Measurements from ENCODE around the gene SNRNP40.
"Not testable (repeated sequence)": the region's sequence is repeated elsewhere in the genome, so short reads cannot be mapped to it uniquely, and the experiment has no call there.

SNRNP40 gene

DNA sequence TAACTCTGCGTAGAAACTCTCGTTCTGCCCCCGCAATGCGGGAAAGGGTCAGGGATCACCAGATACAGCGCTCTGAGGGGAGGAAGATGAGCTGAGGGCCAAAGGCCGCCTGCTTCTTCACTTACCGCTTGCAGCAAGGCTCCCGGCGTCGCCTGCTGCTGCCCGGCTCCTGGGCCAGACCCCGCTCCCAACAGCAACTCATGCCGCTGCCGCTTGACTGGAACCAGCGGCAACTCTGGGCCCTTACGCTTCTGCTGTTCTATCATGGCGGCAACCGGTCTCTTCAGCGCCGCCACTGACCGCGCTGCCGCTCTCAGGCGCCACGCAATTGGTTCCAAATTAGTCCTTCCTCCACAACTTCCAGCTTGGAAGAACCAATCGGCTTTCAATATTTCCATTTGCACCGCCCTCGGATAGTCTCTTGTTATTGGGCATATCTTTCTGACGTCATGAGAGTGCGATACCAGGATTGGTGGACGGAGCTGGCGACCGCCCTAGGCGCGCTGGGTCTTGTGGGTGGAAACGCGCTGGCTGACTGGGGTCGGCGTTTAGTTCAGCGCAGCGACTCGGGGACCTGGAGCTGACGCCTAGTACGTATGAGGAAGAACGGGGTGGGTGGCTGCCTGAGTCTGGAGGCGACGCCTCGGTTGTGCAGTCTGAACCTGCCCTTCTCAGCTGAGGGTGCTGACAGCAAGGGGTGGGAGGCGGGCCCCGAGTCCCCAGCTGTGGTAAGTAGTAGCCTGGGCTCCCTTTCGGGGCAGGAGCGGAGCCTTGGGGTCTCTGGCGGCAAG, at the start of gene SNRNP40, which contains the start of gene ZCCHC17:
Gene SNRNP40, minus strand, starts transcription at position 303 of the 791 bp plus-strand sequence. Its CDS starts 37 bp downstream, at position 266.
Gene ZCCHC17, plus strand, starts transcription at position 547 of the 791 bp plus-strand sequence. CDS start 13,067 bp downstream, outside the sequence.
- peak; percentile 99 for DNase-seq (ENCODE audit: low read depth, low spot score)

DNA sequence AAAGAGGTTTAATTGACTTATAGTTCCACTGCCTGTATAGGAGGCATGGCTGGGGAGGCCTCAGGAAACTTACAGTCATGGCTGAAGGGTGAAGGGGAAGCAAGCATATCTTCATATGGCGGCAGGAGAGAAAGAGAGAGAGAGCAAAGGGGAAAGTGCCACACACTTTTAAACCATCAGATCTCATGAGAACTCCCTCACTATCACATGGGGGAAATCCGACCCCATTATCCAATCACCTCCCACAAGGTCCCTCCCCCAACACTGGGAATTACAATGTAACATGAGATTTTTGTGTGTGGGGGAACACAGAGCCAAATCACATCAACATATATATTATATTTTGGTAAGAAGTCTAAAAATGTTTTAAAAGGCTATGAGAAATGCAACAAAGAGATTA, 49.0 kb upstream of the SNRNP40 start:
- DNase-seq (ENCODE audit: low read depth, low spot score): no peak

DNA sequence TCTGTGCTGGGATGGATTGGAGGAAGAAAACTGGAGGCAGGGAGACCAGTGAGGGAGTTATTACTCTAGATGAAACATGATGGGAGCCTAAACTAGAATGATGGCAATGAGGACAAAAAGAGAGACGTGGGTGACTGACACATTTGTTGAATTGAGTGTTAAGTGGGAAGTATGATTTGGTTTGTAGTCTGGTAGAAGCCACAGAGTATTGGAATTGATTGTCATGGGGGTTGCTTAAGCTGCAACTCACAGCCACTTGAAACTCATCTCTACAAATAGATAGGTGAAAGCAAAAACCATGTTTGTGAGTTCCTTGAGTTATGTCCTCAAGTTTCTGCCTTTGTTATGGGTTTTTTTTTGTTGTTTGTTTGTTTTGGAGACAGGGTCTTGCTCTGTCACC, 47.9 kb upstream of the SNRNP40 start:
- DNase-seq (ENCODE audit: low read depth, low spot score): no peak

DNA sequence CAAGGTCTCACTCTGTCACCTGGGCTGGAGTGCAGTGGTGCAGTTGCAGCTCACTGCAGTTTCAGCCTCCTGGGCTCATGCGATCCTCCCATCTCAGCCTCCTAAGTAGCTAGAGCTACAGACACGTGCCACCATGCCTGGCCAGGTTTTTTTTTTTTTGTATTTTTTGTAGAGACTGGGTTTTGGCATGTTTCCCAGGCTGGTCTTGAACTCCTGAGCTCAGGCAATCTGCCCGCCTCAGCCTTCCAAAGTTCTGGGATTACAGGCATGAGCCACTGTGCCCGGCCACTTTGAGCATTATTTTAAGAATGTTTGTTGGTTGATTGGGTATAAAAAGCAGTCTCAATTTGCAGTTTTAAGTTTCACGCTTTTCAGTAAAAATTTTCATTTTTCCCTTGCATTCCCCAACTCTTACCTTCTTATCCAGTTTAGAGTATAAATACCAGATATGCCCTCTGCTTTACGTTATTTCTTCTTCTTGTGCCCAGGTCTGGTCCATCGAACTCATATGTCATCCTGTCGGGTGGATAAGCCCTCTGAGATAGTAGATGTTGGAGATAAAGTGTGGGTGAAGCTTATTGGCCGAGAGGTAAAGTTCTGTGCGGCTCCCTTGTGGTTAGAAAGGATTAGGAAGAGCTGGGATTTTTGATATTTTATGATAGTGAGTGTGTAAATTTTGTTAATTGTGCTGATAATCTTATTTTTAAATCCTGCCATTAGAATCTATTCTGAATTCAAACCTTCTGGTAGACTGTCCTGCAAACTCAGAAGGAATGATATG, 40.3 kb upstream of the SNRNP40 start:
- DNase-seq (ENCODE audit: low read depth, low spot score): no peak

DNA sequence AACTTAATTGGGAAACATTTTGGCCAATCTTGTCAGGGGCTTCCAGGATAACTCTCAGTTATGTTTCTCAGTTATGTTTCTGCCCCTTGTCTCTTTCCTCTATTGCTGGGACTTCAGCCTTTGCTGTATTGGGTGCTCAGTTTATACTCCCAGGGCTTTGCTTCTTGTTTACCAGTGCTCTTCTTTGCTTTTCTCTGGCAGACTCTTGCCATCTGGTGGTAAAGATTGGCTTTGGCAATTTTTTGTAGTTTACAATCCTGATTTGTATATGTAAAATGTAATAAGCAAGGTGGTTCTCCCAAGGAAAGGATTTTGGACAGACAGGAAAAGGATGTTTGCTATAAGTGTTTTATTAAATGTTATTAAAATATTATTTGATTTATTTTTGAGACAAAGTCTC, 38.4 kb upstream of the SNRNP40 start:
- no peak for DNase-seq (ENCODE audit: low read depth, low spot score)

DNA sequence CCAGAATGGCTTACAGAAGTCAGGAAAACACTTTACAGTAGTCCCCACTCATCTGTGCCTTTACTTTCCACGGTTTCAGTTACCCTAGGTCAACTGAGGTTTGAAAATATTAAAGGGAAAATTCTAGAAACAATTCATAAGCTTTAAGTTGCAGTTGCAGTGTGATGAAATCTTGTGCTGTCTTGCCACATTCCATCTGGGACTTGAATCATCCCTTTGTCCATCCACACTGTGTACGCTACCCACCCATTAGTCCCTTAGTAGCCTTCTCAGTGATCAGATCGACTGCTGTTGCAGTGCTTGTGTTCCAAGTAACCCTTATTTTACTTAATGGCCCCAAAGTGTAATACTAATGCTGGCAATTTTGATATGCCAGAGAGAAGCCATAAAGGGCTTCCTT, 30.8 kb upstream of the SNRNP40 start:
- no peak for DNase-seq (ENCODE audit: low read depth, low spot score)

DNA sequence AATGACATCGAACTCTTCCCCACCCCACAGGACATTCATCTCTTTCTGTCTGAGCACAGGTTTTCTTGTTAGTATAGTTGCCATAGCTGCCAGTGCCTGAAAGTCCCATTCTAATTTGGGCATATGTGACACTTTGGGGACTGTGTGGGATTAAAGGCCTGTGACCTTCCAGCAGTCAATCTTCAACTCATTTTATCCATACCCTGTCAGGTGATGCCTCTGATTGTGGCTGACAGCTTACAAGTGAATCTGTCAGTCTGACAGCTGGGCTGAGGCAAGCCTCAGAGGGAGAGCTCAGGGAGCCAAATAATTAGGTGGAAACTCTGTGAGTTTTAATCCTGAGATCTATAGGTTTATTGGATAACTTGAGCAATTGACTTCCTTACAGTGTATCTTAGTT, 29.9 kb upstream of the SNRNP40 start:
- DNase-seq (ENCODE audit: low read depth, low spot score): no peak

DNA sequence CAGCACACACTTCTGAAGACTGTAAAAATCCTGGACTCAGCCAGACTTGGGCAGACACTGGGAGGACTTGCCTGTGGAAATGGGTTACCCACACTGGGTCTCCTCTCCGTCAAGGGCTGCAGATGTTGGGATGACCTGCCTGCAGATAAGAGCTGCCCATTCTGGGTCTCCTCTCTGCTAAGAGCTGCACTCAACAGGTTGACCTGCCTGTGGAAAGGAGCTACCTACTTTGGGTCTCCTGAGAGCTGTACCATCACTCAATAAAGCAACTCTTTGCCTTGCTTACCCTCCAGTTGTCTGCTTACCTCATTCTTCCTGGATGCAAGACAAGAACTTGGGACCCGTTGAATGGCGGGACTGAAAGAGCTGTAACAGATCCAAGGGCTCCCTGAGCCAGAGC, 28.4 kb upstream of the SNRNP40 start:
- DNase-seq (ENCODE audit: low read depth, low spot score): no peak

DNA sequence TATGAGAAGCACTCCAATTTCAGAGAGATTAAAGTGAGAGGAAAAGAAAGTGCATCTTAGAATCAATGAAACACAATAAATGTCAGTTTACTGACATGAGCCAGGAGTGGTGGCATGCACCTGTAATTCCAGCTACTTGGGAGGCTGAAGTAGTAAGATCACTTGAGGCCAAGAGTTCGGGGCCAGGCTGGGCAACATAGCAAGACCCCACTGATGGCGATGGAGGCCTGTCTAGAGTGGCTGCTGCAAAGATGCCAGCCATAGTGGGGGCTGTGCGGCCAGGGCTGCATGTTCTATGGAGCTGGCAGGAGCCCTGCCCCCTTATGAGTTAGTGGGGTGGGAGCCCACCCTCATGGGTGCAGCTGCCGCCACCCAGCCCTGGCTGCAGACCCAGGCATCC, 27.5 kb upstream of the SNRNP40 start:
- no peak for DNase-seq (ENCODE audit: low read depth, low spot score)

DNA sequence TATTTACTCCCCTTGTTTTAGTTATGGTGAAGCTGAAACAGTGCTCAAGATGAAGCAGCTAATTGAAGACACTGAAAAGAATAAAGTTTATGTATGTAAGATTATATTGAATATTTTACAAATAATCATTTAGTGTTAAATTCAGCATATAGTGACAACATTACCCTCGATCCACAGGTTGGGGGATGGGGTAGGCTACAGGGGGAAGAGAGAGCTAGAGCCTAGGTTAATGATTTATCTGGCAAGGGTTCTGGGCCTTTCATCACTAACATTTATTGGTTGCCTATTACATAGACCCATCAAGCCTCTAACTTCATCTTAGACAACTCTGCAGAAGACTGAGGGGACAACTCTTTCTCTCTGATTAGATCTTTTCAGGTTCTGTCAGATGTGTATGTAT, 21.6 kb upstream of the SNRNP40 start:
- no peak for DNase-seq (ENCODE audit: low read depth, low spot score)

DNA sequence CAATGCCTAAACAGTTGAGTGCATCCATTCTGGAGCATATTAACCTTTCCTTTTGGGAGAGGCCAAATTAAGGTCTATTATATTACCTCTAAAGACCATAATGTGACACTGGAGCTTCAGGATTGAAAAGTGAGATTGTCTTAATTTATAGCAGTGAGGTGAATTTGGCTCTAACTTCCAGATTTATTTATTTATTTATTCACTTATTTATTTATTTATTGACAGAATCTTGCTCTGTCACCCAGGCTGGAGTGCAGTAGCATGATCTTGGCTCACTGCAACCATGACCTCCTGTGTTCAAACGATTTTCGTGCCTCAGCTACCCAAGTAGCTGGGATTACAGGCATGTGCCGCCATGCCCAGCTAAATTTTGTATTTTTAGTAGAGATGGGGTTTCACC, 19.3 kb upstream of the SNRNP40 start:
- DNase-seq (ENCODE audit: low read depth, low spot score): no peak

DNA sequence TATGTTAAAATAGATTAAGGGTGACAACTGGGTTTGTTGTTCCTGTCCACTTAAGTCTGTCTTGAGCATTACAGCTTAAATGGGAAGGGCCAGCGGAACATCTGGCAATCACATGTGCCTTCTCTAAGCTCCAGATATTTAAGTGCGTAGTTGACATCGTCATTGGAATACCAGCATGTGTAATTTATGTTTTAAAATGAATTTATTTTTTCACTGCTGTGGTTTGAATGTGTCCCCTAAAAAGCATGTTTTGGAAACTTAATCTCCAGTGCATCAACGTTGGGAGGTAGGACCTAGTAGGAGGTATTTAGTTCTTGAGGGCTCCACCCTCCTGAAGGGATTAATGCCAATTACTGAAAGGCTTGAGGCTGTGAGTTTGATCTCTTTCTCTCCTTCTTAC, 13.6 kb upstream of the SNRNP40 start:
- DNase-seq (ENCODE audit: low read depth, low spot score): no peak

DNA sequence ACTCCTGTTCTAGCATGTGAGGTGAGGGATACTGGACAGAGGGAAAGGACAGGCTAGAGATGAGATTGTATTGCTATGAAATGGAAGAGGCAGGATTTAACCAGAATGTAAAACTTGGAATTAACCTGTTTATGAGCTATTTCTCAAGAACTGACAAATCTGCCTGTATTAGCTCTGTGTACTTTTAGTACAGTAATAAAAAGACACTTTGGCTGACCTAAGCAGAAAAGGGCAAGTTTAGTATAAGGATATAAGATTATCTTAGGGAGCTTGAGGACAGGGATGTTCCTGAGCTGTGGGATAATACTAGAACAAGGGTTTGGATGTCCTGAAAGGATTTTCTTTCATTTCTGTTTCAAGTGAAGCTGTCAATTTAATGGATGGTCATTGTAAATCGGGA, 11.4 kb upstream of the SNRNP40 start:
- DNase-seq (ENCODE audit: low read depth, low spot score): no peak

DNA sequence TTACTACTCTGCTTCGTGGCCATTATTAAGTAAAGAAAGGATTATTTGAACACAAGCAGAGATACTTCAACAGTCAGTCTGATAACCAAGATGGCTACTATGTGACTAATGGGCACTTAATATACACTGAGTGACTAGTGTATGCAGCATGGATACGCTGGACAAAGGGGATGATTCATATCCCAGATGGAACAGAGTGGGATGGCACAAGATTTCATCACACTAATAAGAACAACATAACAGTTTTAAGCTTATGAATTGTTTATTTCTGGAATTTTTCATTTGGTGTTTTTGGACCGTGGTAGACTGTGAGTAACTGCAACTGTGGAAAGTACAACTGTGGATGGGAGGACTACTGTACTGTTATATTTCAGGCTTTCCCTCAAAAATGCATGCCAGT, 9.7 kb upstream of the SNRNP40 start:
- DNase-seq (ENCODE audit: low read depth, low spot score): no peak

DNA sequence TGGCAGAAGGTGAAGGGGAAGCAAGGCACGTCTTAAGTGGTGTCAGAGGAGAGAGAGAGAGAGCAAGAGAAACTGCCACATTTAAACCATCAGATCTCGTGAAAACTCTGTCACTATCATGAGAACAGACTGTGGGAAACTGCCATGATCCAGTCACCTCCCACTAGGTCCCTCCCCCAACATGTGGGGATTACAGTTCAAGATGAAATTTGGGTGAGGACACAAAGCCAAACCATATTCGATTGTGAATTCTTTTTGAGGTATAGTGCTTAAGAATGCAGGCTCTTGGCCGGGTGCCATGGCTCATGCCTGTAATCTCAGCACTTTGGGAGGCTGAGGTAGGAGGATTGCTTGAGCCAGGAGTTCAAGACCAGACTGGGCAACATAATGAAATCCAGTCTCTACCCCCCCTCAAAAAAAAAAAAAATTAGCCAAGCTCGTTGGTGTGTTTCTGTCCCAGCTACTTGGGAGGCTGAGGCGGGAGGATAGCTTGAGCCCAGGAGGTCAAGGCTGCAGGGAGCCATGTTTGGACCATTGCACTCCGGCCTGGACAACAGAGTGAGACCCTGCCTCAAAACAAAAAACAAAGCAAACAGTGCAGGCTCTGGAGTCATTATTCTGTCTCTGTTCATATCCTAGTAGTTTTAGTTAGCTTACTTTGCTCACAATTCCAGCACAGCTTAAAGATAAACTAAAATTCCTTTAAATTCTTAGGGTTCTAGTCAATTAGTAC, 6.3 kb upstream of the SNRNP40 start:
- DNase-seq (ENCODE audit: low read depth, low spot score): no peak

DNA sequence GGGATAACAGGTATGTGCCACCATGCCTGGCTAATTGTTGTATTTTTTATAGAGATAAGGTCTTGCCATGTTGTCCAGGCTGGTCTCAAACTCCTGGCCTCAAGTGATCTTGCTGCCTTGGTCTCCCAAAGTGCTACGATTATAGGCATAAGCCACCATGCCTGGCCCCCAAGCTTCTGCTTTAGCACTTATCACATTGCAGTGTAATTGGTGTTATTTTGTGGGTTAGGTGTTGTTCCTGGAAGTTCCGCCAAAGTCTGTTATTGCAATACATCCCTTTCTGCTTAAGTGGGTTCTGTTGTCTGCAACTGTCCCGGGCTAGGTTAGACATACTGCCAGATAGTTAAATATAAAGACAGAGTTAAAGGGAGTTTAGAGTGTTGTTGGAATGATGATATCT, 3.6 kb upstream of the SNRNP40 start:
- no peak for DNase-seq (ENCODE audit: low read depth, low spot score)

DNA sequence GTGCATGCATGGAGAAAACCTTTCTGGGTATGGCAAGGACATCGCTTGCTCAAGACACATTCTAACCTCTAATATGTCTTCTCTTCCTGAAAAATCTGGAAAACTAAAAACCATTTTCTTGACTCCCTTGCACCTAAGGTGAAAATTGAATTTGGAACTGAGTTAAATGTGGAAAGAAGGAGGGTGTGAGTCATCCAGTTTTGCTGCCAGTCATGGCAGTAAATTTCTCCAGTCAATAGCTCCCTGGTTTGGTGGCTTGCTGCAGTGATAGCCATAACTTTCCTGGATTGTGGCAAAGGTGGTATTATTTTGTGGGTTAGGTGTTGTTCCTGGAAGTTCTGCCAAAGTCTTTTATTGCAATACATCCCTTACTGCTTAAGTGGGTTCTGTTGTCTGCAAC, 2.8 kb upstream of the SNRNP40 start:
- no peak for DNase-seq (ENCODE audit: low read depth, low spot score)

DNA sequence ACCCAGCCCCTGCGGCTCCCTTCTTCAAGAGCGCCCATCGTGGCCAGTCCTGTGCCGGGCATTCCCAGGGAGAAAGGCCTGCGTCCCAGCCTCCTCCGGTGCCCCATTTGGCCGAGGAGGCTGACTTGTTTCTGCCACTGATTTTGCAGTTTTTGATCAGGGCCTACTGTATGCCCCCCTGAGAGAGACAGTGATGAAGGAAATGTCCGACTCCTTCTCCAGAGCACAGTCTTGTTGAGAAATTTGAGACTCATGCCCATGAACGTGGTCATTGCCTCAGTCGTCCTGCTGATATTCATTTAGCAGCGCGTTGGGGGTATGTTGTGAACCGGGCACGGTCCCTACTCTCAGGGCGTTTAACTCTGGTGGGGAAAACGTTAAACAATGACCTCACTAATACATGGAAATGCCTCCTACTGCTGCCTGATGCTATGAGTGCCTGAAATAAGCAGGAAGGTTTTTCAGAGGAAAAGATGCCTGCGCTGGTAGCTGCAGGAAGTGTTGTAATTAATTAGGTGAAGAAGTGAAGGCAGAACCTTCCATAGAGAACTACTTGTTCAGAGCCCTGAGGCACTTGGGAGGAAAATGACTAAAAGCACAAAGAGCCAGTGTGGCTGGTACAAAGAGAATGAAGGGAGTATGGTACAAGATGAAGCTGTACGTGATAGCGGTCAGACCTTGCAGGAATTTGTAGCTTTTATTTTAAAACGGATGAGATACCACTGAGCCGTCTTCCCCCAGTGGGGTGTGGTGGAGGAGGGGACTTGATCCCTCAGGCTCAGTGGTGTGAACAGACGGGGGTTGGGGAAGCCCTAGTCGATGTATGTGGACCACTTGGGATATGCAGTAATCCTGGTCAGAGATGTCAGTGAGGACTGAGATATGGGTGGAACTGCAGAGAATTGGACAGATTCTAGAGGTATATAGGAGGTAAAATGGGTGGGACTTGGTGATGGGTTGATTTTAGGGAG, 974 bp upstream of the SNRNP40 start:
- no peak for DNase-seq (ENCODE audit: low read depth, low spot score)

DNA sequence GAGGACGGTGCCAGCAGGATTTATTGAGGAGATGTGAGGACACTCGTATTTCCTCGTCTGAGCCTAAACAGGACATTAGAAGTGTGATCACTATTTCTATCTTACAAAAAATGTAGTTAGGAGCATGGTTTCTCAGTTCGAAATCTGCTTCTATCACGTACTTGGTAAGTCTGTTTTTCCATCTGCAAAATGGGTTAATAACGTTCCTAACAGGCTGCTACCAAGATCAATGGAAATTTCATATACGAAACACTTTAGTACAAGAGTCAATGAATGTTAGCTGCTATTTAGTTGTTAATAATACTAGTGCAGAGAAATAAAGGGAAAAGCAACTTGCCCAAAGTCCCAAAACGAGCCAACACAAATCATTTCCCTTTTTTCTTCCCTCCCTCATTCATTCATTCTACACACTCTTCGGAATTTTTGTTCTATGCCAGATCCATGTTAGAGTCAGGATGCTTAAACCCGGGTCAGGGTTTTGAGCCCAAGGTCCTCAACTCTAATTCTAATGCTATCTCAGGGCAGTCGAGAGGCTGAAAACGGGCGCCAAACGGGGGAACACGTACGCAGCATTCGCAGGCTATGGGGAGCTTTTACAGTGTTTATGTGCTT, 608 bp downstream of the SNRNP40 start:
- no peak for DNase-seq (ENCODE audit: low read depth, low spot score)

DNA sequence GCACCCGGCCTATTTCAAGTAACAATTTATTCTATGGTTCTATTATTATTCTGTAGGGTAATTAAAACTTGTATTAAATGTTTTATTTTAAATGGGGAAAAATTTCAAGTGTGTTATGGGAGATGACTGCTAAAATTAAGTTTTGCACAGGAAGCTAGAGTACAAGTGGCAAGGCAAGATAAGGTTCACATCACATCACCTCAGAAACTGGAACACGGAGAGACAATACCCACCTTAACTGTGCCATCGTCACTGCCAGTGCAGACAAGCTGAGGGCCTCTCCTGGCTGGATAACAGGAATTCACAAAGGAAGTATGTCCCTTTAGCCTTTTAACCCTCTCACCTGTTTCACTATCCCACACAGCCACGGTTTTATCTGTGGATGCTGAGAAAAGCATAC, 7.6 kb downstream of the SNRNP40 start:
- DNase-seq (ENCODE audit: low read depth, low spot score): no peak

DNA sequence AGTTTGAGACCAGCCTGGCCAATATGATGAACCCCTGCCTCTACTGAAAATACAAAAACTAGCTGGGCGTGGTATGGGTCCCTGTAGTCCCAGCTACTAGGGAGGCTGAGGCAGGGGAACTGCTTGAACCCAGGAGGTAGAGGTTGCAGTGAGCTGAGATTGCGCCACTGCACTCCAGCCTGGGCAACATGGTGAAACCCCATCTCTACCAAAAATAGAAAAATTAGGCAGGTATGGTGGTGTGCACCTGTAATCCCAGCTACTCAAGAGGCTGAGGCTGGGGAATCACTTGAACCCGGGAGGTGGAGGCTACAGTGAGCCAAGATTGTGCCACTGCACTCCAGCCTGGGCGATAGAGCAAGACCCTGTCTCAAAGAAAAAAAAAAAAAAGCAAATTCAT, 8.8 kb downstream of the SNRNP40 start:
- not testable (repeated sequence) for DNase-seq (ENCODE audit: low read depth, low spot score)
